Vagina (tissue), 2 donors: ENCODE measurements around the gene EDEM2.

Experiments
- CTCF ChIP-seq, 3 experiments: fragments of 450-650 bp in 2 of 3; fragments of 200-600 bp in 1 of 3; sonication (generic) in 1 of 3; IDR thresholded peaks; one replicate each; pipeline ENCODE4 v1.5.1; 2017 to 2019; ENCODE audit warnings: antibody characterized with exemption in 3 of 3, mild to moderate bottlenecking in 2 of 3, moderate library complexity in 2 of 3
- POLR2AphosphoS5 ChIP-seq, 2 donors: sonication (generic); formaldehyde crosslinking; IDR thresholded peaks; one replicate each; pipeline ENCODE4 v1.9.0; 2017; ENCODE audit warnings: antibody characterized with exemption in 2 of 2, mild to moderate bottlenecking in 2 of 2, low read depth in 1 of 2; ENCODE audit not compliant: insufficient read depth in 1 of 2

GRCh38 chr20:35181731-35182130 is 34.6 kb upstream of the EDEM2 start:
- no peak for TF ChIP-seq CTCF (IDR thresholded peaks at IDR 0.05)
- TF ChIP-seq POLR2AphosphoS5 (IDR thresholded peaks at IDR 0.05; ENCODE audit: insufficient read depth in 1 of 2, low read depth in 1 of 2) = no peak
